NOMO-1 treated with DMSO at 0.1 percent for 48 hours (cell line): ENCODE measurements around the gene PKDCC.
"Not testable (repeated sequence)": the region's sequence is repeated elsewhere in the genome, so short reads cannot be mapped to it uniquely, and the experiment has no call there.

Source experiments
- DNase-seq: peaks from one replicate; lab custom pipeline; 2025; ENCODE audit not compliant: unreplicated experiment; lab: John Stamatoyannopoulos, UW

PKDCC gene

GRCh38 chr2:42030200-42030759, 17.5 kb upstream of the PKDCC start:
- no peak for DNase-seq

- no peak for DNase-seq
Observed at GRCh38 chr2:42030829-42031228, 17.0 kb upstream of the PKDCC start.

- no peak for DNase-seq
Observed at GRCh38 chr2:42031281-42032223, 16.3 kb upstream of the PKDCC start.

- no peak for DNase-seq
Observed at GRCh38 chr2:42032224-42032620, 15.6 kb upstream of the PKDCC start.

- DNase-seq: no peak
Observed at GRCh38 chr2:42032745-42033144, 15.1 kb upstream of the PKDCC start.

GRCh38 chr2:42034096-42034495, 13.7 kb upstream of the PKDCC start:
- not testable (repeated sequence) for DNase-seq

GRCh38 chr2:42035241-42035640, 12.6 kb upstream of the PKDCC start:
- no peak for DNase-seq

- DNase-seq: no peak
Observed at GRCh38 chr2:42036413-42036812, 11.4 kb upstream of the PKDCC start.

- DNase-seq: no peak
Observed at GRCh38 chr2:42036940-42037339, 10.9 kb upstream of the PKDCC start.

- DNase-seq: no peak
Observed at GRCh38 chr2:42040643-42041278, 7.1 kb upstream of the PKDCC start.

GRCh38 chr2:42041377-42042127, 6.3 kb upstream of the PKDCC start:
- DNase-seq: no peak

- no peak for DNase-seq
Observed at GRCh38 chr2:42042631-42043355, 5.0 kb upstream of the PKDCC start.

GRCh38 chr2:42043789-42044394, 3.9 kb upstream of the PKDCC start:
- DNase-seq: no peak

- no peak for DNase-seq
Observed at GRCh38 chr2:42044939-42045338, 2.9 kb upstream of the PKDCC start.

- DNase-seq: no peak
Observed at GRCh38 chr2:42045352-42045751, 2.5 kb upstream of the PKDCC start.

GRCh38 chr2:42045848-42046748, 1.7 kb upstream of the PKDCC start:
- no peak for DNase-seq

- no peak for DNase-seq
Observed at GRCh38 chr2:42046819-42047487, 868 bp upstream of the PKDCC start.

- no peak for DNase-seq
Observed at GRCh38 chr2:42048299-42049220, 739 bp downstream of the PKDCC start.
